Measurements from ENCODE around the gene MBD5. TPM values are rescaled to one million over a fixed set of nuclear protein-coding genes. Genes with fewer than 3 reads are reported as not detected.

Gene MBD5
- total RNA-seq, 1 experiment from 2014 or later, result 33.7 TPM

DNA sequence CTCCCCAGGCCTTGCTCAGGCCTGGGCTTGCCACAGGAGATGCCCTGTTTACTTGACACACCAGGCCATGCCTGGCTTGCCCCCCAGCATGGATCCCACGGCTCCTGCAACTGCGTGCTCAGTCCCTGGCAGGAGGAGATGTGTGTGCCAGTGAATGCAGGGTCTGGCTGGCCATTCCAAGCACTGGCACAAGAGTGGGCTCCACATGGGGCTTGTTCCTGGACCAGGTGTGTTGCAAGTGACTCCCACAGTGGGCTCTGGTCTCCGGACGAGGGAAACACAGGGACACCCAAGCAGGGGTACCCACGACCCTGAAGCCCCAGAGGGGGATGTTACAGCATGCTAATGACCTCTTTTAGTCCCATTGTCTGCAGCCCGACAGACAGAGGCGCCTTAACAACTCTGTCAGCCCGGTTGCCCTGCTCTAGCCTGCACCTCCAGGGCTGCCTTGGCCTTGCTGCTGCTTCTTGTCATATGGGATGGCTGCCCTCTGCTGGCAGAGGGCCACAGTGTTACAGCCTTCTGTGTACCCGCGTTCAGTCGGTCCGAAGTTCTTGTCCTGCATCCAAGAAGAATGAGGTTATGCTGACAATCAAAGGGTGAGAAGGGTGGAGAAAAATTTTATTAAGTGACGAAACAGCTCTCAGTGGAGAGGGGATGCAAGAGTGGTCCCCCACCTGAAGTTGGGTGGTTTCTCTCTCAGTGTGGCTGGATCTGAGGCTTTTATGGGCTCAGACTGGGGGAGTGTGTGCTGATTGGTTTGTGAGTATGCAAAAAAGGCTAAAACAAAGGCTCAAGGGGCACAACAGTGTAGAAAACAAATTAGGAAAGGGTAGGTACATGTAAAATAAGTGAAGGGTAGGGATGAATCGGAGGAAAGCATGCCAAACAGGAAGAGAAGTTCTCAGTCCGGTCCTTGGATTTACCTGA lies 180.4 kb downstream of the MBD5 start:
- Mint-ChIP-seq H3K4me1 (peaks cover 10% of the 10 kb centered on the region), H3K27me3 (ENCODE audit: low read depth) (no peaks in the 10 kb centered on the region; the same call in 1 of the 2 replicates), H3K4me3 (no peak overlapping the region), H3K27ac (no peak overlapping the region), H3K36me3 (peaks cover 9% of the 10 kb centered on the region), H3K9me3 (peaks cover 9% of the 10 kb centered on the region)
- DNase-seq (ENCODE audit: low spot score), result peak; percentile 87
- peak; percentile 99 for ATAC-seq
- TF ChIP-seq HMGA2 (CRISPR knock-in tag; IDR thresholded peaks at IDR 0.05), result no peak
- TF ChIP-seq, protein P1, sequence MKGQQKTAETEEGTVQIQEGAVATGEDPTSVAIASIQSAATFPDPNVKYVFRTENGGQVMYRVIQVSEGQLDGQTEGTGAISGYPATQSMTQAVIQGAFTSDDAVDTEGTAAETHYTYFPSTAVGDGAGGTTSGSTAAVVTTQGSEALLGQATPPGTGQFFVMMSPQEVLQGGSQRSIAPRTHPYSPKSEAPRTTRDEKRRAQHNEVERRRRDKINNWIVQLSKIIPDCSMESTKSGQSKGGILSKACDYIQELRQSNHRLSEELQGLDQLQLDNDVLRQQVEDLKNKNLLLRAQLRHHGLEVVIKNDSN (CRISPR knock-in tag; IDR thresholded peaks at IDR 0.05), result no peak
- TF ChIP-seq, protein P2, sequence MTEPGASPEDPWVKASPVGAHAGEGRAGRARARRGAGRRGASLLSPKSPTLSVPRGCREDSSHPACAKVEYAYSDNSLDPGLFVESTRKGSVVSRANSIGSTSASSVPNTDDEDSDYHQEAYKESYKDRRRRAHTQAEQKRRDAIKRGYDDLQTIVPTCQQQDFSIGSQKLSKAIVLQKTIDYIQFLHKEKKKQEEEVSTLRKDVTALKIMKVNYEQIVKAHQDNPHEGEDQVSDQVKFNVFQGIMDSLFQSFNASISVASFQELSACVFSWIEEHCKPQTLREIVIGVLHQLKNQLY (CRISPR knock-in tag; IDR thresholded peaks at IDR 0.05), result no peak
- TF ChIP-seq, protein P3, sequence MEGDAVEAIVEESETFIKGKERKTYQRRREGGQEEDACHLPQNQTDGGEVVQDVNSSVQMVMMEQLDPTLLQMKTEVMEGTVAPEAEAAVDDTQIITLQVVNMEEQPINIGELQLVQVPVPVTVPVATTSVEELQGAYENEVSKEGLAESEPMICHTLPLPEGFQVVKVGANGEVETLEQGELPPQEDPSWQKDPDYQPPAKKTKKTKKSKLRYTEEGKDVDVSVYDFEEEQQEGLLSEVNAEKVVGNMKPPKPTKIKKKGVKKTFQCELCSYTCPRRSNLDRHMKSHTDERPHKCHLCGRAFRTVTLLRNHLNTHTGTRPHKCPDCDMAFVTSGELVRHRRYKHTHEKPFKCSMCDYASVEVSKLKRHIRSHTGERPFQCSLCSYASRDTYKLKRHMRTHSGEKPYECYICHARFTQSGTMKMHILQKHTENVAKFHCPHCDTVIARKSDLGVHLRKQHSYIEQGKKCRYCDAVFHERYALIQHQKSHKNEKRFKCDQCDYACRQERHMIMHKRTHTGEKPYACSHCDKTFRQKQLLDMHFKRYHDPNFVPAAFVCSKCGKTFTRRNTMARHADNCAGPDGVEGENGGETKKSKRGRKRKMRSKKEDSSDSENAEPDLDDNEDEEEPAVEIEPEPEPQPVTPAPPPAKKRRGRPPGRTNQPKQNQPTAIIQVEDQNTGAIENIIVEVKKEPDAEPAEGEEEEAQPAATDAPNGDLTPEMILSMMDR (IDR thresholded peaks at IDR 0.05), result peak; percentile 60
- TF ChIP-seq, protein P4, sequence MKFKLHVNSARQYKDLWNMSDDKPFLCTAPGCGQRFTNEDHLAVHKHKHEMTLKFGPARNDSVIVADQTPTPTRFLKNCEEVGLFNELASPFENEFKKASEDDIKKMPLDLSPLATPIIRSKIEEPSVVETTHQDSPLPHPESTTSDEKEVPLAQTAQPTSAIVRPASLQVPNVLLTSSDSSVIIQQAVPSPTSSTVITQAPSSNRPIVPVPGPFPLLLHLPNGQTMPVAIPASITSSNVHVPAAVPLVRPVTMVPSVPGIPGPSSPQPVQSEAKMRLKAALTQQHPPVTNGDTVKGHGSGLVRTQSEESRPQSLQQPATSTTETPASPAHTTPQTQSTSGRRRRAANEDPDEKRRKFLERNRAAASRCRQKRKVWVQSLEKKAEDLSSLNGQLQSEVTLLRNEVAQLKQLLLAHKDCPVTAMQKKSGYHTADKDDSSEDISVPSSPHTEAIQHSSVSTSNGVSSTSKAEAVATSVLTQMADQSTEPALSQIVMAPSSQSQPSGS (CRISPR knock-in tag; IDR thresholded peaks at IDR 0.05; ENCODE audit: borderline replicate concordance, low read depth), result no peak
- ChIA-PET CTCF (interaction anchor here (0.8 to 1.0 kb wide), 3 partner anchors 212 to 308 kb away, joined by 3 to 5 read pairs (median 3); no protein-coding TSS in a partner anchor), POLR2A (no interaction called here)

DNA sequence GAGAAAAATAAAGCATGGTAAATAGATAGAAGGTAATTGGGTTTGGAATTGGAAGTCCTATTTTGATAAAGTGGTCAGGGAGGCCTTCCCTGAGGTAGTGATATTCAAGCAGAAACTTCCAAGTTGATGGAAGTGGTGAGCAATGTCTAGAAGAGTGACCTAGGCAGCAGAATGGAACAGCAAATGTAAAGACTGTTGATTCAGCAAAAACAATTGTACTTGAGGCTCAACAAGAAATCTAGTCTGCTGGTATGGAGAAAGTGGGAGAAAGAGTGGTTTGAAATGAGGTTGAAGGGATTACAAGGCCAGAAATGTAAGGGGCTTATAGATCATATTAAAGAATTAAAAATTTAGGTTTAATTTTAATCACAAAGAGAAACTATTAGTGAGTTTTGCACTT lies 181.3 kb downstream of the MBD5 start:
- ChIA-PET POLR2A (no interaction called here), CTCF (interaction anchor here (0.8 to 1.0 kb wide), 3 partner anchors 212 to 307 kb away, joined by 3 to 5 read pairs (median 3); no protein-coding TSS in a partner anchor)
- Mint-ChIP-seq H3K4me1 (peaks cover 10% of the 10 kb centered on the region), H3K27me3 (ENCODE audit: low read depth) (no peaks in the 10 kb centered on the region; the same call in 1 of the 2 replicates), H3K9me3 (peaks cover 9% of the 10 kb centered on the region), H3K4me3 (no peak overlapping the region), H3K27ac (no peak overlapping the region), H3K36me3 (peaks cover 9% of the 10 kb centered on the region)
- TF ChIP-seq PRRX2 (CRISPR knock-in tag; IDR thresholded peaks at IDR 0.05), result no peak
- no peak for TF ChIP-seq RELA (CRISPR knock-in tag; IDR thresholded peaks at IDR 0.05; ENCODE audit: borderline replicate concordance)
- TF ChIP-seq, protein P5, sequence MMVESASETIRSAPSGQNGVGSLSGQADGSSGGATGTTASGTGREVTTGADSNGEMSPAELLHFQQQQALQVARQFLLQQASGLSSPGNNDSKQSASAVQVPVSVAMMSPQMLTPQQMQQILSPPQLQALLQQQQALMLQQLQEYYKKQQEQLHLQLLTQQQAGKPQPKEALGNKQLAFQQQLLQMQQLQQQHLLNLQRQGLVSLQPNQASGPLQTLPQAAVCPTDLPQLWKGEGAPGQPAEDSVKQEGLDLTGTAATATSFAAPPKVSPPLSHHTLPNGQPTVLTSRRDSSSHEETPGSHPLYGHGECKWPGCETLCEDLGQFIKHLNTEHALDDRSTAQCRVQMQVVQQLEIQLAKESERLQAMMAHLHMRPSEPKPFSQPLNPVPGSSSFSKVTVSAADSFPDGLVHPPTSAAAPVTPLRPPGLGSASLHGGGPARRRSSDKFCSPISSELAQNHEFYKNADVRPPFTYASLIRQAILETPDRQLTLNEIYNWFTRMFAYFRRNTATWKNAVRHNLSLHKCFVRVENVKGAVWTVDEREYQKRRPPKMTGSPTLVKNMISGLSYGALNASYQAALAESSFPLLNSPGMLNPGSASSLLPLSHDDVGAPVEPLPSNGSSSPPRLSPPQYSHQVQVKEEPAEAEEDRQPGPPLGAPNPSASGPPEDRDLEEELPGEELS (CRISPR knock-in tag; IDR thresholded peaks at IDR 0.05), result no peak
- TF ChIP-seq ZNF423 (CRISPR knock-in tag; IDR thresholded peaks at IDR 0.05), result no peak
- no peak for TF ChIP-seq NR1H2 (CRISPR knock-in tag; IDR thresholded peaks at IDR 0.05)
- TF ChIP-seq, protein P6, sequence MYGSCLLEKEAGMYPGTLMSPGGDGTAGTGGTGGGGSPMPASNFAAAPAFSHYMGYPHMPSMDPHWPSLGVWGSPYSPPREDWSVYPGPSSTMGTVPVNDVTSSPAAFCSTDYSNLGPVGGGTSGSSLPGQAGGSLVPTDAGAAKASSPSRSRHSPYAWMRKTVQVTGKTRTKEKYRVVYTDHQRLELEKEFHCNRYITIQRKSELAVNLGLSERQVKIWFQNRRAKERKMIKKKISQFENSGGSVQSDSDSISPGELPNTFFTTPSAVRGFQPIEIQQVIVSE (CRISPR knock-in tag; IDR thresholded peaks at IDR 0.05; ENCODE audit: borderline replicate concordance), result no peak
- TF ChIP-seq ZNF263 (CRISPR knock-in tag; IDR thresholded peaks at IDR 0.05; ENCODE audit: low read depth), result no peak
- TF ChIP-seq SMAD4 (CRISPR knock-in tag; IDR thresholded peaks at IDR 0.05), result no peak
- no peak for TF ChIP-seq TEAD4 (CRISPR knock-in tag; IDR thresholded peaks at IDR 0.05)
- TF ChIP-seq, protein P7, sequence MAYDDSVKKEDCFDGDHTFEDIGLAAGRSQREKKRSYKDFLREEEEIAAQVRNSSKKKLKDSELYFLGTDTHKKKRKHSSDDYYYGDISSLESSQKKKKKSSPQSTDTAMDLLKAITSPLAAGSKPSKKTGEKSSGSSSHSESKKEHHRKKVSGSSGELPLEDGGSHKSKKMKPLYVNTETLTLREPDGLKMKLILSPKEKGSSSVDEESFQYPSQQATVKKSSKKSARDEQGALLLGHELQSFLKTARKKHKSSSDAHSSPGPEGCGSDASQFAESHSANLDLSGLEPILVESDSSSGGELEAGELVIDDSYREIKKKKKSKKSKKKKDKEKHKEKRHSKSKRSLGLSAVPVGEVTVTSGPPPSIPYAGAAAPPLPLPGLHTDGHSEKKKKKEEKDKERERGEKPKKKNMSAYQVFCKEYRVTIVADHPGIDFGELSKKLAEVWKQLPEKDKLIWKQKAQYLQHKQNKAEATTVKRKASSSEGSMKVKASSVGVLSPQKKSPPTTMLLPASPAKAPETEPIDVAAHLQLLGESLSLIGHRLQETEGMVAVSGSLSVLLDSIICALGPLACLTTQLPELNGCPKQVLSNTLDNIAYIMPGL (CRISPR knock-in tag; IDR thresholded peaks at IDR 0.05), result no peak
- no peak for TF ChIP-seq FOXK1 (CRISPR knock-in tag; IDR thresholded peaks at IDR 0.05)
- no peak for TF ChIP-seq SP1 (CRISPR knock-in tag; conservative IDR thresholded peaks at IDR 0.05)
- TF ChIP-seq ZNF219 (CRISPR knock-in tag; IDR thresholded peaks at IDR 0.05; ENCODE audit: borderline replicate concordance), result no peak
- TF ChIP-seq, protein P8, sequence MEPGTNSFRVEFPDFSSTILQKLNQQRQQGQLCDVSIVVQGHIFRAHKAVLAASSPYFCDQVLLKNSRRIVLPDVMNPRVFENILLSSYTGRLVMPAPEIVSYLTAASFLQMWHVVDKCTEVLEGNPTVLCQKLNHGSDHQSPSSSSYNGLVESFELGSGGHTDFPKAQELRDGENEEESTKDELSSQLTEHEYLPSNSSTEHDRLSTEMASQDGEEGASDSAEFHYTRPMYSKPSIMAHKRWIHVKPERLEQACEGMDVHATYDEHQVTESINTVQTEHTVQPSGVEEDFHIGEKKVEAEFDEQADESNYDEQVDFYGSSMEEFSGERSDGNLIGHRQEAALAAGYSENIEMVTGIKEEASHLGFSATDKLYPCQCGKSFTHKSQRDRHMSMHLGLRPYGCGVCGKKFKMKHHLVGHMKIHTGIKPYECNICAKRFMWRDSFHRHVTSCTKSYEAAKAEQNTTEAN (CRISPR knock-in tag; IDR thresholded peaks at IDR 0.05), result no peak
- TF ChIP-seq, protein P9, sequence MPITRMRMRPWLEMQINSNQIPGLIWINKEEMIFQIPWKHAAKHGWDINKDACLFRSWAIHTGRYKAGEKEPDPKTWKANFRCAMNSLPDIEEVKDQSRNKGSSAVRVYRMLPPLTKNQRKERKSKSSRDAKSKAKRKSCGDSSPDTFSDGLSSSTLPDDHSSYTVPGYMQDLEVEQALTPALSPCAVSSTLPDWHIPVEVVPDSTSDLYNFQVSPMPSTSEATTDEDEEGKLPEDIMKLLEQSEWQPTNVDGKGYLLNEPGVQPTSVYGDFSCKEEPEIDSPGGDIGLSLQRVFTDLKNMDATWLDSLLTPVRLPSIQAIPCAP (CRISPR knock-in tag; IDR thresholded peaks at IDR 0.05), result no peak
- ATAC-seq, result no peak
- no peak for DNase-seq (ENCODE audit: low spot score)
